Right hindlimb (tissue), 1 donor: ENCODE results near the gene ACOT7.

ENCODE experiments used
- DNase-seq: peaks from one replicate; pipeline ENCODE4 v3.0.0-alpha.2; 2018

The ACOT7 gene

GRCh38 chr1:6280761-6281451 lies 112.7 kb downstream of the ACOT7 start:
- no peak for DNase-seq

GRCh38 chr1:6279613-6280383 lies 113.8 kb downstream of the ACOT7 start:
- no peak for DNase-seq

- DNase-seq, result no peak
Observed at GRCh38 chr1:6279066-6279465, 114.5 kb downstream of the ACOT7 start.

GRCh38 chr1:6278263-6278662 lies 115.3 kb downstream of the ACOT7 start:
- DNase-seq, result no peak

GRCh38 chr1:6276811-6277555 lies 116.6 kb downstream of the ACOT7 start:
- no peak for DNase-seq

GRCh38 chr1:6275826-6276782 lies 117.5 kb downstream of the ACOT7 start:
- peak; percentile 91 for DNase-seq

GRCh38 chr1:6274622-6275139 lies 118.9 kb downstream of the ACOT7 start:
- no peak for DNase-seq

- DNase-seq, result no peak
Observed at GRCh38 chr1:6274102-6274501, 119.5 kb downstream of the ACOT7 start.

GRCh38 chr1:6273380-6273891 lies 120.1 kb downstream of the ACOT7 start:
- no peak for DNase-seq

GRCh38 chr1:6272868-6273267 lies 120.7 kb downstream of the ACOT7 start:
- DNase-seq, result no peak

- no peak for DNase-seq
Observed at GRCh38 chr1:6272452-6272851, 121.1 kb downstream of the ACOT7 start.

GRCh38 chr1:6271554-6271953 lies 122.0 kb downstream of the ACOT7 start:
- no peak for DNase-seq

GRCh38 chr1:6271006-6271405 lies 122.6 kb downstream of the ACOT7 start:
- DNase-seq, result peak; percentile 75

GRCh38 chr1:6270401-6270800 lies 123.2 kb downstream of the ACOT7 start:
- DNase-seq, result no peak

- peak; percentile 71 for DNase-seq
Observed at GRCh38 chr1:6269720-6270400, 123.7 kb downstream of the ACOT7 start.

GRCh38 chr1:6269296-6269695 lies 124.3 kb downstream of the ACOT7 start:
- no peak for DNase-seq

- no peak for DNase-seq
Observed at GRCh38 chr1:6268415-6268814, 125.2 kb downstream of the ACOT7 start.

GRCh38 chr1:6267686-6268322 lies 125.8 kb downstream of the ACOT7 start:
- DNase-seq, result no peak

GRCh38 chr1:6266641-6267040 lies 126.9 kb downstream of the ACOT7 start:
- DNase-seq, result no peak

- no peak for DNase-seq
Observed at GRCh38 chr1:6265151-6265550, 128.4 kb downstream of the ACOT7 start.

- peak; percentile 49 for DNase-seq
Observed at GRCh38 chr1:6263716-6264115, 129.9 kb downstream of the ACOT7 start.
